ENCODE results near the gene CWC27. TPM values are rescaled to one million over a fixed set of nuclear protein-coding genes. Genes with fewer than 3 reads are reported as not detected.
A peak's percentile ranks its signal among the peaks of the same experiment; 100 is the strongest.

CWC27 gene
- total and polyA plus RNA-seq, 9 of the 15 experiments (the other 6 are each of a cell fraction or from before 2014, with no cell fraction given) = 19.7 to 49.3 (median 38.3) TPM

GRCh38 chr5:65055938-65056337, 287.2 kb downstream of the CWC27 start:
- H3K4me2 ChIP-seq (ENCODE audit: insufficient read depth, low read length) = no peak overlapping the region
- ATAC-seq (no peak), FAIRE-seq (no peak), DNase-seq (ENCODE audit: extremely low read depth in 1 of 4, low spot score in 3 of 4) (no peak)
- no peak overlapping the region for H3K4me3 ChIP-seq
- no TSS peak for BruUV-seq (replicated peaks)
- H3K4me1 ChIP-seq (replicated peaks in 1 of 2; ENCODE audit: control insufficient read depth in 2 of 2, insufficient read depth in 2 of 2, low read length in 2 of 2) = no peaks in the 10 kb centered on the region
- ChIA-PET POLR2A (no interaction called here), CTCF (ENCODE audit: low intra/inter-chr PET ratio) (no interaction called here)
- H3K9ac ChIP-seq (ENCODE audit: insufficient read depth in 1 of 2, low read depth in 2 of 2, low read length in 2 of 2) = no peak overlapping the region
- H2AFZ ChIP-seq (ENCODE audit: low read depth, low read length) = no peak overlapping the region
- H3K27me3 ChIP-seq (ENCODE audit: control insufficient read depth in 2 of 2, insufficient read depth in 2 of 2, low read length in 2 of 2) = no peaks in the 10 kb centered on the region; a peak in 1 of 5 replicates
- H3K27ac ChIP-seq (ENCODE audit: extremely low read depth, low read depth, low read length) = no peak overlapping the region
- in situ Hi-C loops (cut with MboI) (no loop called here), intact Hi-C loops (cut with micrococcal nuclease) (no loop called here)
- TF ChIP-seq NCOA4 (IDR thresholded peaks at IDR 0.05; ENCODE audit: partially characterized antibody) (no peak), NFIX (CRISPR knock-in tag; IDR thresholded peaks at IDR 0.05; ENCODE audit: low read depth) (no peak)
- 0% methylated on average over 1 of the region's 1 CpG for WGBS (ENCODE audit: insufficient coverage, low coverage, missing lambda C conversion rate)
- no peaks in the 10 kb centered on the region for H3K79me2 ChIP-seq (ENCODE audit: control insufficient read depth, insufficient read depth, low read length)
- H3K36me3 ChIP-seq (ENCODE audit: control insufficient read depth, insufficient read depth, low read length) = no peaks in the 10 kb centered on the region
- H3K9me1 ChIP-seq (ENCODE audit: control insufficient read depth, insufficient read depth, low read length) = no peaks in the 10 kb centered on the region
- no peaks in the 10 kb centered on the region; the same call in 1 of the 2 replicates for H3K9me3 ChIP-seq (replicated peaks; ENCODE audit: control insufficient read depth, insufficient read depth, low read depth, low read length)
- H4K20me1 ChIP-seq (replicated peaks; ENCODE audit: control insufficient read depth, insufficient read depth, low read length) = no peaks in the 10 kb centered on the region

GRCh38 chr5:65059681-65060598, 291.2 kb downstream of the CWC27 start:
- in situ Hi-C loops (cut with MboI) = no loop called here
- Histone ChIP-seq H3K4me3 (no peak overlapping the region), H3K9me1 (ENCODE audit: control insufficient read depth, insufficient read depth, low read length) (no peaks in the 10 kb centered on the region), H2AFZ (ENCODE audit: low read depth, low read length) (no peak overlapping the region), H3K9me3 (replicated peaks; ENCODE audit: control insufficient read depth, insufficient read depth, low read depth, low read length) (no peaks in the 10 kb centered on the region; the same call in 1 of the 2 replicates), H3K27me3 (ENCODE audit: control insufficient read depth in 2 of 2, insufficient read depth in 2 of 2, low read length in 2 of 2) (no peaks in the 10 kb centered on the region; a peak in 1 of 5 replicates), H3K27ac (ENCODE audit: extremely low read depth, low read depth, low read length) (no peak overlapping the region), H3K4me1 (replicated peaks in 1 of 2; ENCODE audit: control insufficient read depth in 2 of 2, insufficient read depth in 2 of 2, low read length in 2 of 2) (no peaks in the 10 kb centered on the region), H3K9ac (ENCODE audit: insufficient read depth in 1 of 2, low read depth in 2 of 2, low read length in 2 of 2) (no peak overlapping the region), H3K36me3 (ENCODE audit: control insufficient read depth, insufficient read depth, low read length) (no peaks in the 10 kb centered on the region), H4K20me1 (replicated peaks; ENCODE audit: control insufficient read depth, insufficient read depth, low read length) (no peaks in the 10 kb centered on the region), H3K79me2 (ENCODE audit: control insufficient read depth, insufficient read depth, low read length) (no peaks in the 10 kb centered on the region), H3K4me2 (ENCODE audit: insufficient read depth, low read length) (no peak overlapping the region)
- POLR2A ChIA-PET = interaction anchor here (1.0 kb wide), 1 partner anchor 10 kb away, joined by 3 read pairs; no protein-coding TSS in a partner anchor
- CTCF ChIA-PET (ENCODE audit: low intra/inter-chr PET ratio) = no interaction called here
- no peak for DNase-seq (ENCODE audit: extremely low read depth in 1 of 4, low spot score in 3 of 4)
- no TSS peak for BruUV-seq (replicated peaks)
- no peak for ATAC-seq
- no peak for FAIRE-seq
- intact Hi-C loops (cut with micrococcal nuclease) = no loop called here
- WGBS (ENCODE audit: insufficient coverage, low coverage, missing lambda C conversion rate) = 6% methylated on average over 6 of the region's 6 CpGs
- TF ChIP-seq MEF2A (IDR thresholded peaks at IDR 0.05; ENCODE audit: control insufficient read depth, low read depth, low read length) (no peak), ZFP36 (IDR thresholded peaks at IDR 0.05; ENCODE audit: low read depth, low read length, partially characterized antibody) (peak; percentile 75)

Measured in K562 (cell line).